GM12878 (cell line): Measurements from ENCODE around the gene COX19. TPM values are rescaled to one million over a fixed set of nuclear protein-coding genes. Genes with fewer than 3 reads are reported as not detected.

ENCODE experiments used
- BACH1 ChIP-seq: fragments of 450-650 bp; IDR thresholded peaks from 2 replicates; pipeline ENCODE4 v1.6.1; 2017; ENCODE audit warnings: mild to moderate bottlenecking, borderline replicate concordance
- DPF2 ChIP-seq: fragments of 450-650 bp; IDR thresholded peaks from 2 replicates; pipeline ENCODE4 v1.6.1; 2017; ENCODE audit warnings: mild to moderate bottlenecking
- EP300 ChIP-seq, 2 experiments: fragments of 150-350 bp in 1 of 2; IDR thresholded peaks; 2 replicates each; pipeline ENCODE4 v1.6.1; 2011 to 2012; ENCODE audit warnings: low read depth in 2 of 2, low read length in 2 of 2, borderline replicate concordance in 1 of 2, improper control_type of control experiment in 1 of 2, inconsistent platforms in 1 of 2; ENCODE audit not compliant: control insufficient read depth in 1 of 2
- FOXK2 ChIP-seq: fragments of 450-650 bp; IDR thresholded peaks from 2 replicates; pipeline ENCODE4 v1.6.1; 2017; ENCODE audit warnings: mild to moderate bottlenecking, moderate library complexity
- HCFC1 ChIP-seq: fragments of 150-350 bp; IDR thresholded peaks from 2 replicates; pipeline ENCODE4 v1.6.1; 2014; ENCODE audit warnings: low read length
- MEF2A ChIP-seq: IDR thresholded peaks from 2 replicates; pipeline ENCODE4 v1.6.1; 2011; ENCODE audit warnings: low read depth, mild to moderate bottlenecking, low read length, moderate library complexity; ENCODE audit not compliant: insufficient read depth
- NFXL1 ChIP-seq: fragments of 450-650 bp; IDR thresholded peaks from 2 replicates; pipeline ENCODE4 v1.6.1; 2017; ENCODE audit warnings: antibody characterized with exemption, mild to moderate bottlenecking, borderline replicate concordance
- NR2C2 ChIP-seq: IDR thresholded peaks from 2 replicates; pipeline ENCODE4 v1.6.1; 2011; ENCODE audit warnings: borderline replicate concordance, low read depth; ENCODE audit not compliant: control insufficient read depth, insufficient read length
- PBX3 ChIP-seq: IDR thresholded peaks from 2 replicates; pipeline ENCODE4 v1.6.1; 2011; ENCODE audit warnings: mild to moderate bottlenecking, low read depth, low read length, moderate library complexity; ENCODE audit not compliant: insufficient replicate concordance
- PKNOX1 ChIP-seq: fragments of 450-650 bp; IDR thresholded peaks from 2 replicates; pipeline ENCODE4 v1.6.1; 2016; ENCODE audit warnings: mild to moderate bottlenecking
- PRDM15 ChIP-seq: fragments of 450-650 bp; formaldehyde crosslinking; IDR thresholded peaks from 2 replicates; pipeline ENCODE4 v1.4.0; 2020; ENCODE audit warnings: mild to moderate bottlenecking, moderate library complexity
- RELB ChIP-seq: fragments of 450-650 bp; IDR thresholded peaks from 2 replicates; pipeline ENCODE4 v1.6.1; 2017; ENCODE audit warnings: low read depth, mild to moderate bottlenecking, moderate library complexity
- RFX5 ChIP-seq: IDR thresholded peaks from 2 replicates; pipeline ENCODE4 v1.6.1; 2011; ENCODE audit warnings: low read depth, low read length, improper control_type of control experiment
- SREBF2 ChIP-seq: IDR thresholded peaks from 2 replicates; pipeline ENCODE4 v1.6.1; 2012; ENCODE audit warnings: mild to moderate bottlenecking, low read length
- SUZ12 ChIP-seq: fragments of 200-600 bp; sonication (generic); IDR thresholded peaks from one replicate; pipeline ENCODE4 v1.6.1; 2018; ENCODE audit warnings: antibody characterized with exemption, mild to moderate bottlenecking; ENCODE audit not compliant: unreplicated experiment
- USF2 ChIP-seq: IDR thresholded peaks from 2 replicates; pipeline ENCODE4 v1.6.1; 2011; ENCODE audit warnings: low read depth, low read length, improper control_type of control experiment, borderline replicate concordance
- ZBTB33 ChIP-seq: fragments of 450-650 bp; IDR thresholded peaks from 2 replicates; pipeline ENCODE4 v1.6.1; 2017; ENCODE audit warnings: mild to moderate bottlenecking
- ZNF24 ChIP-seq: fragments of 450-650 bp; IDR thresholded peaks from 2 replicates; pipeline ENCODE4 v1.6.1; 2017; ENCODE audit warnings: antibody characterized with exemption, mild to moderate bottlenecking
- polyA plus RNA-seq, 11 experiments: library from polyadenylated mRNA; depleted of rRNA in 4 of 11; unstranded in 6 of 11; stranded (reverse) in 5 of 11; fragments of >200 nt; fragmentation: Nextera tagmentation in 4 of 11; fragmentation: Illumina TruSeq in 1 of 11; extraction: Ambion mirVana in 4 of 11; extraction: Trizol in 1 of 11; gene quantifications; 1 replicate in 1 of 11; 2 replicates in 10 of 11; pipeline versions ENCODE4 v1.2.1 to v1.2.3, GENCODE V29; 2011 to 2016; ENCODE audit warnings: inconsistent platforms in 2 of 11, missing spikeins in 2 of 11, low read depth in 1 of 11
- total RNA-seq, 4 experiments: library from RNA; depleted of rRNA in 3 of 4; stranded (reverse); fragments of >200 nt in 3 of 4; fragmentation: Illumina TruSeq in 1 of 4; extraction: Trizol in 1 of 4; gene quantifications; 2 replicates each; pipeline versions ENCODE4 v1.2.1 to v1.2.3, GENCODE V29; 2013 to 2021

COX19 gene
- total and polyA plus RNA-seq, 10 of the 15 experiments (the other 5 are each of a cell fraction or from before 2014, with no cell fraction given): 3.7 to 17.9 (median 10.8) TPM

- TF ChIP-seq PRDM15 (CRISPR knock-in tag) (no peak), BACH1 (0 out of 2 replicates have a peak, but pooled peaks have one; percentile 29), SUZ12 (no peak), RFX5 (no peak), RELB (peak; percentile 49; the same call in 1 of the 2 replicates), MEF2A (no peak), HCFC1 (peak; percentile 81), DPF2 (peak; percentile 85), PBX3 (no peak), ZBTB33 (no peak), NR2C2 (peak; percentile 95), NFXL1 (no peak), EP300 (IDR thresholded peaks at IDR 0.05; ENCODE audit: borderline replicate concordance in 1 of 2, control insufficient read depth in 1 of 2, low read depth in 2 of 2, low read length in 2 of 2) (no peak), USF2 (no peak), ZNF24 (no peak), FOXK2 (peak; percentile 43; the same call in 1 of the 2 replicates), SREBF2 (no peak), PKNOX1 (peak; percentile 50; the same call in 1 of the 2 replicates)
Measured at GRCh38 chr7:974820-975681, at the start of gene COX19 (continued).
